Osteoblast (primary cell): ENCODE data around the gene JAK3. TPM values are rescaled to one million over a fixed set of nuclear protein-coding genes. Genes with fewer than 3 reads are reported as not detected.

Experiments
- DNase-seq: peaks from one replicate; pipeline ENCODE4 v3.0.0; 2011; ENCODE audit warnings: low spot score, mixed read lengths; ENCODE audit not compliant: insufficient read length; ENCODE audit errors: missing footprints
- H2AFZ ChIP-seq: 2 replicates; pipeline ENCODE4 v1.6.0; 2011; ENCODE audit warnings: mild to moderate bottlenecking, low read length
- H3K27ac ChIP-seq: 2 replicates; pipeline ENCODE4 v1.5.1; 2011; ENCODE audit warnings: mild to moderate bottlenecking, low read depth, low read length, moderate library complexity
- H3K27me3 ChIP-seq: 2 replicates; pipeline ENCODE4 v1.6.0; 2012; ENCODE audit warnings: mild to moderate bottlenecking, control low read depth, inconsistent platforms, low read length, moderate library complexity; ENCODE audit not compliant: insufficient read depth
- H3K36me3 ChIP-seq: 2 replicates; pipeline ENCODE4 v1.5.1; 2011; ENCODE audit warnings: mild to moderate bottlenecking, low read length, control low read depth, moderate library complexity; ENCODE audit not compliant: insufficient read depth
- H3K4me1 ChIP-seq: 2 replicates; pipeline ENCODE4 v1.5.1; 2011; ENCODE audit warnings: mild to moderate bottlenecking, low read length, control low read depth, moderate library complexity; ENCODE audit not compliant: insufficient read depth
- H3K4me2 ChIP-seq: 2 replicates; pipeline ENCODE4 v1.6.0; 2011; ENCODE audit warnings: mild to moderate bottlenecking, low read length; ENCODE audit not compliant: insufficient read depth
- H3K4me3 ChIP-seq: fragments of 200-600 bp; sonication (generic); 3 replicates; pipeline ENCODE4 v1.5.1; 2012; ENCODE audit warnings: mild to moderate bottlenecking, low read length, inconsistent platforms; ENCODE audit not compliant: insufficient read depth
- H3K79me2 ChIP-seq: 2 replicates; pipeline ENCODE4 v1.6.0; 2012; ENCODE audit warnings: mild to moderate bottlenecking, low read length, control low read depth, inconsistent platforms; ENCODE audit not compliant: insufficient read depth
- H3K9me3 ChIP-seq: 2 replicates; pipeline ENCODE4 v1.5.1; 2011; ENCODE audit warnings: low read depth, low read length, control low read depth
- H4K20me1 ChIP-seq: 2 replicates; pipeline ENCODE4 v1.6.0; 2012; ENCODE audit warnings: mild to moderate bottlenecking, low read length, control low read depth; ENCODE audit not compliant: insufficient read depth
- total RNA-seq: library from RNA; depleted of rRNA; stranded (reverse); fragments of >200 nt; gene quantifications from 2 replicates; pipeline ENCODE4 v1.2.3, GENCODE V29; 2012
- TF ChIP-seq, protein P1 (sequence below): IDR thresholded peaks from 2 replicates; pipeline ENCODE4 v1.5.1; 2011; ENCODE audit warnings: mild to moderate bottlenecking, low read depth, low read length, moderate library complexity; ENCODE audit errors: extremely low read depth

Gene JAK3
- total RNA-seq, 1 donor, result 1.8 TPM

DNA sequence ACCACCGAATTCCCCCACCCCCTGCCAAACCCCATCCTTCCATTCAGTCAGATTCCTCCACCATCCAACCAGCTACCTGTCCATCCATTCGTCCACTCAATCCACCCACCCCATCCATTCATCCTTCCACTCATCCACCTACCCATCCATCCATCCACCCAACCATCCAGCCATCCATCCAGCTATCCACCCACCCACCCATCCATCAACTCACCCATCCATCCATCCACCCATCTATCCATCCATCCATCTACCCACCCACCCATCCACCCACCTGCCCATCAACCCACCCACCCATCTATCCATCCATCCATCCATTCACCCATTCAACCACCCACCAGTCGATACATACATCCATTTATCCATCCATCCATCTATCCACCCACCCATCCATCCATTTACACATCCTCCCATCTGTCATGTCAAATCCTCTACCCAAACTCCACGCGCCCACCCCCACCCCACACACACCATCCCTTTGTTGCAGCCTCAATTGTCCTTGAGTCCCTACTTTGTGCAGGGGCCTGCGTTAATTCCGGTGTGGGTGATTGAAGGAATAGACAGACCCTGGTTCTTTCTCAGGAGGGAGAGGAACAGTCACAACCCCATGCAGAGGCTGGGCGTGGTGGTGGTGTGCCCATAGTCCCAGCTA, 18.7 kb upstream of the JAK3 start:
- Histone ChIP-seq H3K4me1 (peaks cover 4% of the 10 kb centered on the region), H3K9me3 (no peaks in the 10 kb centered on the region), H3K27ac (no peak overlapping the region), H3K79me2 (peaks cover 17% of the 10 kb centered on the region), H3K36me3 (peaks cover 32% of the 10 kb centered on the region), H3K4me2 (no peak overlapping the region), H4K20me1 (peaks cover 34% of the 10 kb centered on the region), H3K27me3 (peaks cover 32% of the 10 kb centered on the region), H2AFZ (no peak overlapping the region), H3K4me3 (no peak overlapping the region)
- DNase-seq, result peak; percentile 27
- TF ChIP-seq, protein P1, sequence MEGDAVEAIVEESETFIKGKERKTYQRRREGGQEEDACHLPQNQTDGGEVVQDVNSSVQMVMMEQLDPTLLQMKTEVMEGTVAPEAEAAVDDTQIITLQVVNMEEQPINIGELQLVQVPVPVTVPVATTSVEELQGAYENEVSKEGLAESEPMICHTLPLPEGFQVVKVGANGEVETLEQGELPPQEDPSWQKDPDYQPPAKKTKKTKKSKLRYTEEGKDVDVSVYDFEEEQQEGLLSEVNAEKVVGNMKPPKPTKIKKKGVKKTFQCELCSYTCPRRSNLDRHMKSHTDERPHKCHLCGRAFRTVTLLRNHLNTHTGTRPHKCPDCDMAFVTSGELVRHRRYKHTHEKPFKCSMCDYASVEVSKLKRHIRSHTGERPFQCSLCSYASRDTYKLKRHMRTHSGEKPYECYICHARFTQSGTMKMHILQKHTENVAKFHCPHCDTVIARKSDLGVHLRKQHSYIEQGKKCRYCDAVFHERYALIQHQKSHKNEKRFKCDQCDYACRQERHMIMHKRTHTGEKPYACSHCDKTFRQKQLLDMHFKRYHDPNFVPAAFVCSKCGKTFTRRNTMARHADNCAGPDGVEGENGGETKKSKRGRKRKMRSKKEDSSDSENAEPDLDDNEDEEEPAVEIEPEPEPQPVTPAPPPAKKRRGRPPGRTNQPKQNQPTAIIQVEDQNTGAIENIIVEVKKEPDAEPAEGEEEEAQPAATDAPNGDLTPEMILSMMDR, result no peak

DNA sequence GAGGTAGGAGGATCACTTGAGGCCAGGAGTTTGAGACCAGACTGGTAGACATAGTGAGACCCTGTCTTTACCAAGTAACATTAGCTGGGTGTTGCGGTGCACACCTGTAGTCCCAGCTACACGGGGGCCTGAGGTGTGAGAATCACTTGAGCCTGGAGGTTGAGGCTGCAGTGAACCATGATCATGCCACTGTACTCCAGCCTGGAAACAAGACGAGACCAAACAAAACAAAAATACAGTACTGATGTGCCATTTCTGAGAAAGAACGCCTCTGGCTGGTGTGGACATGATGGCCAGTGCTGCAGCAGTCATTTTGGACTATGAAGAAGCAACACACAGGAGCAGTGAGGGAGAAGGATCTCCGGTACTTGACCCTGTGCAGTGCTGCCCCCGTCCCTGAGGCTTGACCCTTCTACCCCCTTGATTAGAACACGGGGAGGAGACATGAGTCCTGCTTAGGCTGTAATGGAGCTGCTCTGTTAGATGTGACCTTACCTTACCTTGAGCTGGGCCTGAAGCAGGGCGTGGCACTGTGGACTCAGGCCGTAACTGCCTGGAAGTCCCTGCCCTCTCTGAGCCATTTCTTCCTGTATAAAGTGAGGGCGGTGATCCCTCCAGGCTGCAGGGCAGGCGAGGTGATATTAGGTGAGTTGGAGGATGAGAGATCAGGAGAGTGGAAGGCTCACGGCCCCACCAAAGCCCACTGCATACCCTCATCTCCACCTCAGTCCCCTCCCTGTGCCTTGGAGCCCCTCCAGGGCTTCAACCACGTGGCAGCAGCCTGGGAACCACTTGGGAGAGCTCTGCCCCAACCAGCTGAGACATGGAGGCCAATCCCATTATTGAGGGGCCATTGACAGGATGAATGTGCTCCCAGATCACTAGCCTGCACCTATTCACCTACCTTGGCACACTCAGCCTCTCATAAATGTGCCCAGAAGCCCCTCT, 17.9 kb upstream of the JAK3 start:
- H3K9me3 ChIP-seq, result no peaks in the 10 kb centered on the region
- H3K27me3 ChIP-seq, result peaks cover 24% of the 10 kb centered on the region
- H3K36me3 ChIP-seq, result peaks cover 36% of the 10 kb centered on the region
- H3K4me1 ChIP-seq, result peaks cover 12% of the 10 kb centered on the region
- TF ChIP-seq, protein P1, result no peak
- H3K27ac ChIP-seq, result no peak overlapping the region
- peaks cover 25% of the 10 kb centered on the region for H3K79me2 ChIP-seq
- H3K4me2 ChIP-seq, result no peak overlapping the region
- DNase-seq, result peak; percentile 70
- no peak overlapping the region for H2AFZ ChIP-seq
- H3K4me3 ChIP-seq, result no peak overlapping the region
- H4K20me1 ChIP-seq, result peaks cover 42% of the 10 kb centered on the region

DNA sequence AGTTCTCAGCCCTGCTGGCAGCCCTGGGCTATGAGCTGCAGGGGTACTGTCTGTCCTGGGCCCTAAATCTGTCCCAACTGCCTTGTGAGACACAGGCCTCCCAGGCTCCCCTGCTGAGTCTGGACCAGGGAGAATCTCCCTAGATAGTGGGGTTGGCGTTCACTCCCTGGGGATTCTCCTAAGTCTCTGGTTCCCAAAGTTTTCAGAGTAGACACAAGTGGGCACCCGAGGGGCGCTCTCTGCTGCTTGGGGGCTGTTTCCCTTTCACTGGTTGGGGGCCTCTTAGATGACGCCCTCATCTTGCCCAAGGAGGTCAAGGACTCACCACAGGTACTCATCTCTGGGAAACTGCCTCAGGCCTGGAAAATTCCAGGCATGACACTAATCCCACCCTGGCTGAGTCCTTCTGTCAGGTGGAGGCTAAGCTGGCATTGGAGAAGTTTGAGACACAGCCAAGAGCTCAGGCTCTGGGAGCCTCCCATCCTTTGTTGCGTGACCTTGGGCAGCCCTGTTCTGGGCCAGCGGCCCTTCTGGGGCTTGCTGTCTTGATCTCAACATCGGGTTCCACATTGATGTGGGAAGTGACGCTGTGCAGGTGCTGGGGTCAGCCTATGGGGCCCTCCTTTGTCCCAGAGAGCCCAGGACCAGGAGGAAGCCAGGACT, 15.9 kb upstream of the JAK3 start:
- H3K27me3 ChIP-seq, result peaks cover 10% of the 10 kb centered on the region
- peaks cover 36% of the 10 kb centered on the region for H3K36me3 ChIP-seq
- peaks cover 16% of the 10 kb centered on the region for H3K4me1 ChIP-seq
- H4K20me1 ChIP-seq, result peaks cover 49% of the 10 kb centered on the region
- no peak overlapping the region for H3K4me3 ChIP-seq
- no peak overlapping the region for H3K27ac ChIP-seq
- no peak overlapping the region for H3K4me2 ChIP-seq
- H3K79me2 ChIP-seq, result peaks cover 34% of the 10 kb centered on the region
- TF ChIP-seq, protein P1, result no peak
- peak; percentile 72 for DNase-seq
- H2AFZ ChIP-seq, result no peak overlapping the region
- no peaks in the 10 kb centered on the region for H3K9me3 ChIP-seq
